Fibroblast of villous mesenchyme (primary cell): ENCODE results near the gene MUC6. TPM values are rescaled to one million over a fixed set of nuclear protein-coding genes. Genes with fewer than 3 reads are reported as not detected.

Source experiments
- DNase-seq: peaks from one replicate; pipeline ENCODE4 v3.0.0-alpha.2; 2010; ENCODE audit warnings: low read depth
- H3K4me3 ChIP-seq: 2 replicates; pipeline ENCODE4 v1.5.1; 2011; ENCODE audit warnings: low read depth, mild to moderate bottlenecking, low read length
- CTCF ChIP-seq: IDR thresholded peaks from 2 replicates; pipeline ENCODE4 v1.5.1; 2012; ENCODE audit warnings: low read depth, mild to moderate bottlenecking, low read length; ENCODE audit not compliant: insufficient read depth
- total RNA-seq: library from RNA; depleted of rRNA; stranded (reverse); fragments of >200 nt; gene quantifications from 2 replicates; pipeline ENCODE4 v1.2.3, GENCODE V29; 2012

The MUC6 gene
- total RNA-seq, 1 donor, result not detected

DNA sequence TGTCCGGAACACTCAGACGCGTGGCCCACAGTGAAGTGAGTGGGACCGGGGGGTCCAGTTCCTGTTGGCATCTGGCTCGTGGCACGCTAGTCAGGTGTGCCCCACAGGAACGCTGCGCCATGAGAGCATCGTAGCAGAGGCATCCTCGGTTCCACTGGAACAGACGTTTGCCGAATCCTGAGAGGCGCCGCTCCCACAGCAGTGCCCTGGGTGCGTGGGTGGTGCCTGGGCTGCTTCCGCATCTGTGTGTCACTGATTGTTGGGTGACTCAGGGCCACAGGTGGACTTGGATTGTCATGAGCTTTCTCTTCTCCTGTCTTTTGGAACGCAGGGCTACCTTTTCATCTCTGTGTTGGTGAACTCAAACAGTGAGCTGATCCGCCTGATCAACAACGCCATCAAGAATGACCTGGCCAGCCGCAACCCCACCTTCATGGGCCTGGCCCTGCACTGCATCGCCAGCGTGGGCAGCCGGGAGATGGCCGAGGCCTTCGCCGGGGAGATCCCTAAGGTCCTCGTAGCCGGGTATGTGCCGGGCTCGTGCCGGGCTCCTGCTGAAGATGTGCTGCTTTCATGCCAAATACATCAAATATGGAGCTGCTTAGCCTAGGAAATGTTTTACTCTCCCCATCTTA is 64.7 kb downstream of the MUC6 start:
- no peak for TF ChIP-seq CTCF
- DNase-seq, result no peak
- no peak overlapping the region for H3K4me3 ChIP-seq

DNA sequence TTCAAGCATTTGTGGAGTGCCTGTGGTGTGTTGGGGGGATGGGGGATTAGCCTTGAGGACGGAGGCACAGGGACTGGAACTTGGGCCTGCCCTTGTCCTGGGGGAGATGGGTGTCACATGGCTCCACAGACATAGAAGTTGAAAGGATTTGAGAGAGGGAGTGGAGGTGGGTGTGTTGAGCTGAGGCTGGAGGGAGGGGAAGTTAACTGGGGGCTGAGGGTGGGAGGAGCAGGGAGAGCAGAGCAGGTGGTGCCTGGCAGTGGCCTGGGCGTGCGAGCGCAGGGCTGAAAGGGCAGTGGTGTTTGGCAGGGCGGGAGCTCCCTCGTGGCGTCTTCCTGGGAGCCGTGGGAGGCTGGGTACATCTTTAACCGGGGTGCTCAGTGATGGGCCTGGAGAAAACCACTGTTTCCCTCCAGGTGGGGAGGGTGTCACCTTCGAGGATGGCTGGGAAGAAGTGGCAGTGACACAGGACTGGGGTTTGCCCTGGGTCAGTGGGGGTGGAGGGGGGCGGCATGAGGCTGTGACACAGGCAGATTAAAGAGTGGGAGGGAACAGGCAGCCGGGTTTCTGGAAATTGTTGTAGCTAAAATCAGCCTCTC is 65.3 kb downstream of the MUC6 start:
- no peak for DNase-seq
- H3K4me3 ChIP-seq, result no peak overlapping the region
- no peak for TF ChIP-seq CTCF

DNA sequence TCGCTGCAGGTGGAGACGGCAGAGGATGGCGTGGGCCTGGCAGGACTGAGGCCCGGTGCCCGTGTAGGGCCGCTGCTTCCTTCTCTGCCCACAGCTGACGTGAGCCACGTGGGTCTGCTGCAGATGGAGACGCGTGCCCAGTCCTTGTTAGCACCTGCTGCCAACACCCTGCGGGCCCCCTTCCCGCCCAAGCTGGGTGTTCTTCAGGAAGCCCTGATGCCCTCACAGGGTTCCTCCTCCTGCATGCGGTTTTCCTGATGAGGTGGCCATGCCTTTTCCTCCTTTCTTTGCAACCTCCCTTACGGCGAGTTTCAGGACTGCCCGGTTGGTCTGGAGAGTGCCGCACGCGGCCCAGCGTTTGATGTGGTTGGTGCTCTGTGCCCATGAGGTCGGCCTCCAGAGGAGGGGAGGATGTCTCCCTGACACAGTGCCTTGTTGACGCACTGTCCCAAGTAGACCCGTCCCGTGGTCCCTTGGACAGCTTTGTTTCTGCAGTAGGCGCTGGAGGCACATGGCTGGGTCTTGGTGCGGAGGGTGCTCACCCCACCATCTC is 66.1 kb downstream of the MUC6 start:
- H3K4me3 ChIP-seq, result no peak overlapping the region
- no peak for TF ChIP-seq CTCF
- DNase-seq, result no peak

- no peak for DNase-seq
- no peak for TF ChIP-seq CTCF
- no peak overlapping the region for H3K4me3 ChIP-seq
Observed at GRCh38 chr11:969651-970205, 66.8 kb downstream of the MUC6 start.

GRCh38 chr11:968822-969221 is 67.7 kb downstream of the MUC6 start:
- TF ChIP-seq CTCF, result no peak
- H3K4me3 ChIP-seq, result no peak overlapping the region
- no peak for DNase-seq

DNA sequence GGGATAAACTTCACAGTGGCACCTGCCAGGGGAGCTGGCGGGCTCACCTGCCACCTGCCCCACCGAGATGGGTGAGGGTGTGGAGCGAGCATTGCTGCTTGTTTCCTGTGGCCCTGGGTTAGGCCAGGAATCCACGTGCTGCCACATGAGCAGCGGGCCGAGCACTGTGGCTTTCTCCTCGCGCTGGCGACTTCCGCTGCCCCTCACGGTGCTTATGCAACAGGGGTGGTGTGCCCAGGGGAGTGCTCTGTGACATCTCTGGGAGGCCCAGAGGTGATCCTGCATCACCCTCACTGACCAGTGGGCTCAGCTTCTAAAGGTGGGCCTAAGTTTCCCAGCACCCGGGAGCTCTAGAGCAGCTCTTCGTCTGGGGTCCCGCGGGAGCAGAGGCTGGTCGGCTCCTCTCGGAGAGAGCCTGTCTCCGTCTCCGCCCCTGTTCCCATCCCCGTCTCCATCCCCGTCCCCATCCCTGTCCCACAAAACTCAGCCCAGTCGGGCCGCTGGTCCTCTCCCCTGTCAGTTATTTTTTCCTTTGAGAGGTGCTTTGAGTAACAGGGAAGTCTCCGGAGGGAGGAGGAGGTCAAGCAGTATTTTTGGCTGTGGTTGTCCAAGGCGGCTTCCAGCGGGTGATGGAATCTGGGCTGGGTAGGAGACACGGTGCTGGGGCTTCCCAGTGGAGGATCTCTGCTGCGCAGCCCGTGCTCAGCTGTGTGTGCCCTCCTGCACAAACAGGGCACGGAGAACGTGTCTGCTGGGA is 68.3 kb downstream of the MUC6 start:
- no peak for TF ChIP-seq CTCF
- no peak overlapping the region for H3K4me3 ChIP-seq
- DNase-seq, result no peak
